ENCODE measurements around the gene ARFGAP1. TPM values are rescaled to one million over a fixed set of nuclear protein-coding genes. Genes with fewer than 3 reads are reported as not detected.
A peak's percentile ranks its signal among the peaks of the same experiment; 100 is the strongest.

The ARFGAP1 gene
- total RNA-seq, 3 donors from 2014 or later (not counting 1 experiment from before 2014, with no cell fraction given): 118 to 138 (median 127) TPM

DNA sequence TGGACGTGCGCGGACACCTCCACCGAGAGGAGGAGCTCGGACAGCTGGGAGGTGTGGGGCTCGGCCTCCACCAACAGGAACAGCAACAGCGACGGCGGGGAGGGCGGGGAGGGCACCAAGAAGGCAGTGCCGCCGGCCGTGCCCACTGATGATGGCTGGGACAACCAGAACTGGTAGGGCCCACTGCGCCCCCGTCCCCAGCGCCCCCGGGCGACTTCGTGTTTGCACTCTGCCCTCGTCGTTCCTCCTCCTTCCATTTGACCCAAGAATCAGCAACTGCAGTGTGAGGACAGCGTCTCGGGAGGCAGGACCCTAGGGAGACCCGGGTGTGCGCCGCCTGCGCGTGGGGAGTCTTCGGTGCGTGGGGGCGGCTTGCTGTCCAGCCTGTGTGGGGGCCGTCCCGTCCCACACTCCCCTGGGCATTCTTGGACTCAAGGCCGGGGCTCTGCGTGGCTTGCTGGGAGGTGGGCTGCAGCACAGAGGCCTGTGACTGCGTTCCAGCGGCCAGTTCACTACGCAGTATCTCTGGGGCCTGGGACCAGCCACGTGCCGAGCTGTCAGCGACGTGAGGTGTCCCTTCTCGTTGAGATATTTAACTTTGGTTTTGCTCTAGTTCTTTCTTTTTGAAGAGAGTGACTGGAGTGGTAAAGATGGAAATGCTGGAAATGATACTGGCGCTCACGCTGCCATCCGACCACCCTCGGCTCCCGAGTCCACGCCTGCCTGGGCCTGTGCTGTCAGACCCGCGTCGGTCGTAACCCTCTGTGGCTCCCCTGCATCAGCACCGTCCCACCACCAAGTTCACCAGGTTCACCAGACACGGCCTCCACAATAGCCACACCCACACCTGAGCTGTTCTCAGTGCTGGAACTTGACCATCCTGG is 15.3 kb downstream of the ARFGAP1 start:
- intact Hi-C loops (cut with micrococcal nuclease): no loop called here
- Histone ChIP-seq H3K4me1 (ENCODE audit: control insufficient read depth, insufficient read depth, low read length) (no peaks in the 10 kb centered on the region), H3K4me3 (ENCODE audit: low read length) (no peak overlapping the region), H3K9me3 (ENCODE audit: control insufficient read depth, insufficient read depth, low read length) (no peaks in the 10 kb centered on the region), H3K27me3 (ENCODE audit: control insufficient read depth, insufficient read depth, low read length) (no peaks in the 10 kb centered on the region), H3K27ac (ENCODE audit: low read length) (no peak overlapping the region), H3K36me3 (ENCODE audit: control insufficient read depth, insufficient read depth, low read length) (peaks cover 11% of the 10 kb centered on the region)
- WGBS (ENCODE audit: insufficient coverage): 96% methylated on average over 55 of the region's 55 CpGs
- Mint-ChIP-seq H3K27ac (no peak overlapping the region), H3K27me3 (ENCODE audit: low read depth in 2 of 2) (no peaks in the 10 kb centered on the region), H3K4me3 (no peak overlapping the region), H3K4me1 (no peaks in the 10 kb centered on the region), H3K36me3 (no peaks in the 10 kb centered on the region), H3K9me3 (no peaks in the 10 kb centered on the region)
- ATAC-seq (no peak), DNase-seq (no peak)
- TF ChIP-seq, protein P1, sequence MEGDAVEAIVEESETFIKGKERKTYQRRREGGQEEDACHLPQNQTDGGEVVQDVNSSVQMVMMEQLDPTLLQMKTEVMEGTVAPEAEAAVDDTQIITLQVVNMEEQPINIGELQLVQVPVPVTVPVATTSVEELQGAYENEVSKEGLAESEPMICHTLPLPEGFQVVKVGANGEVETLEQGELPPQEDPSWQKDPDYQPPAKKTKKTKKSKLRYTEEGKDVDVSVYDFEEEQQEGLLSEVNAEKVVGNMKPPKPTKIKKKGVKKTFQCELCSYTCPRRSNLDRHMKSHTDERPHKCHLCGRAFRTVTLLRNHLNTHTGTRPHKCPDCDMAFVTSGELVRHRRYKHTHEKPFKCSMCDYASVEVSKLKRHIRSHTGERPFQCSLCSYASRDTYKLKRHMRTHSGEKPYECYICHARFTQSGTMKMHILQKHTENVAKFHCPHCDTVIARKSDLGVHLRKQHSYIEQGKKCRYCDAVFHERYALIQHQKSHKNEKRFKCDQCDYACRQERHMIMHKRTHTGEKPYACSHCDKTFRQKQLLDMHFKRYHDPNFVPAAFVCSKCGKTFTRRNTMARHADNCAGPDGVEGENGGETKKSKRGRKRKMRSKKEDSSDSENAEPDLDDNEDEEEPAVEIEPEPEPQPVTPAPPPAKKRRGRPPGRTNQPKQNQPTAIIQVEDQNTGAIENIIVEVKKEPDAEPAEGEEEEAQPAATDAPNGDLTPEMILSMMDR (IDR thresholded peaks at IDR 0.05): no peak

DNA sequence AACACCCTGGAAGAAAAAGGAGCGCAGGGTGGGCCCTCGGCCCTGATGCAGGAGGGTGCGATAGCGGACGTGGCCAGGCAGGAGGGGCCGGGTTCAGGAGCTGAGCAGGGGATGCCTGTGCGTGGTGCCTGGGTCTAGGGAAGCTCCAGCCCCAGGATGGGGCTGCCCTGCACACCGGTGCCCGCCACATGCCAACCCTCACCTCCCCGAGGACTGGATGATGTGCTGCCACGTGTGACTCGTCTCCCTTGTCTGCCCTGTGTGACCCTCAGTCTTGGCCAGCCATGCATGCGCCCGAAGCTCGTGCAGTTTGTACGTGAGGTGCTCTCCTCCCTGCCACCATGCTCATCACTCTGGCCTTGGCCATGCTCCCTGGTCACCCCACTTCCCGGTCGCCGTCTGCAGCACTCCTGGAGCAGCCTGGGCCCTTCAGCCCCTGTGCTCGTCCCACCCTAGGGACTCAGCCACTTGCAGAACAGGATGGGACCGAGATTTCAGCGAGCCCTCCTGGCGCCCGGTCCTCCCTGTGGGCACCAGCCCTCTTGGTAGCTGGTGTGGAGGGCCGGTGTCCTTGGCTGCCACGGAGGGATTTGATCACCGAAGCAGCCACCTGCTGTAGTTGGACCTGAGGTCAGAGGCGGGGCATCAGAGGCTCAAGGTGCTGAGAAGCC is 16.1 kb downstream of the ARFGAP1 start:
- no peaks in the 10 kb centered on the region for H3K9me3 ChIP-seq (ENCODE audit: control insufficient read depth, insufficient read depth, low read length)
- H3K36me3 Mint-ChIP-seq: no peaks in the 10 kb centered on the region
- H3K27me3 Mint-ChIP-seq (ENCODE audit: low read depth in 2 of 2): no peaks in the 10 kb centered on the region
- TF ChIP-seq, protein P1 (IDR thresholded peaks at IDR 0.05): no peak
- H3K4me3 Mint-ChIP-seq: peak overlapping the region; percentile 40
- H3K9me3 Mint-ChIP-seq: no peaks in the 10 kb centered on the region
- intact Hi-C loops (cut with micrococcal nuclease): no loop called here
- no peak overlapping the region for H3K27ac ChIP-seq (ENCODE audit: low read length)
- H3K27ac Mint-ChIP-seq: no peak overlapping the region
- WGBS (ENCODE audit: insufficient coverage): 95% methylated on average over 28 of the region's 28 CpGs
- H3K27me3 ChIP-seq (ENCODE audit: control insufficient read depth, insufficient read depth, low read length): no peaks in the 10 kb centered on the region
- no peak overlapping the region for H3K4me3 ChIP-seq (ENCODE audit: low read length)
- peaks cover 10% of the 10 kb centered on the region for H3K36me3 ChIP-seq (ENCODE audit: control insufficient read depth, insufficient read depth, low read length)
- no peaks in the 10 kb centered on the region for H3K4me1 Mint-ChIP-seq
- no peaks in the 10 kb centered on the region for H3K4me1 ChIP-seq (ENCODE audit: control insufficient read depth, insufficient read depth, low read length)
- DNase-seq: no peak
- no peak for ATAC-seq

DNA sequence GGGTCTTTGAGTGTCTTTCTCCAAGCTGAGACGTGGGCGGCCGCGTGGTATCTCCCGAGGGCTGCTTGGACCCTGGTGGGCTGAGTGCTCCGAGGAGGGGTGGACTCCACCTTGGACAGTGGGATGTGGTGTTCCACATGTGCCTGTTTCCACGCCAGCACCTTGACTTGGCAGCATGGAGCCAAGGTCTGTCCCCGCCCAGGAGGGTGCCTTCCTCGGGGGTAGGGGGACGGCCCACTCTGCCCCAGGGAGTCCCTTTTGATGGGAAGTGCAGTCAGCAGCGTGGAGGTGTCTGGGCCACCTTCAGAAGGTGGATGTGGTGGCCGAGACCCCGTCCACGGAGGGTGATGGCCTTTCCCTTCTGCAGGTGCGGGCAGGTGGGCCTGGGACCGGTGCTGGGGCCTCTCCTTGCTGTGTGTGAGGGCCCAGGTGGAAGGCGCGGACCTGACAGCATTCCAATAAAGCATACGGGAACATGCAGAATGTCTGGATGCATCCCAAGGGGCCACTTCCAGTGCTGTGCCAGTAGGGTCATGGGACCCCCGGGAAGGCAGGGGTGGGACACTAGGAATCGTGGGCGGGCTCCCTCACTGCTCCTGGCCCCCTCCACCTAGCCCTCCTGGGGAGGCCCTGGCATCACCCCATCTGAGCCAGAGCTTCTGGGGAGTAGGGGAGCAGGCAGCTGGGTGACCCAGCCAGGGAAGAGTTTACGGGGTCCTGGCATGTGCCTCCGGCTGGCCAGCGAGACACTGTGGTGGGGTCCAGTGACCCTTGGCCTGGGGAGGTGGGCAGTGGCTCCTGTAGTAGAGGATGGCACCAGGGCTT is 16.9 kb downstream of the ARFGAP1 start:
- no peak overlapping the region for H3K27ac ChIP-seq (ENCODE audit: low read length)
- no peaks in the 10 kb centered on the region for H3K4me1 Mint-ChIP-seq
- no peak overlapping the region for H3K4me3 Mint-ChIP-seq
- no peaks in the 10 kb centered on the region for H3K27me3 ChIP-seq (ENCODE audit: control insufficient read depth, insufficient read depth, low read length)
- peaks cover 10% of the 10 kb centered on the region for H3K36me3 ChIP-seq (ENCODE audit: control insufficient read depth, insufficient read depth, low read length)
- no peaks in the 10 kb centered on the region for H3K9me3 Mint-ChIP-seq
- no peak for ATAC-seq
- no peaks in the 10 kb centered on the region for H3K9me3 ChIP-seq (ENCODE audit: control insufficient read depth, insufficient read depth, low read length)
- no peaks in the 10 kb centered on the region for H3K4me1 ChIP-seq (ENCODE audit: control insufficient read depth, insufficient read depth, low read length)
- no peaks in the 10 kb centered on the region for H3K36me3 Mint-ChIP-seq
- no peak for DNase-seq
- intact Hi-C loops (cut with micrococcal nuclease): no loop called here
- no peak overlapping the region for H3K27ac Mint-ChIP-seq
- WGBS (ENCODE audit: insufficient coverage): 96% methylated on average over 25 of the region's 25 CpGs
- TF ChIP-seq, protein P1 (IDR thresholded peaks at IDR 0.05): no peak
- no peak overlapping the region for H3K4me3 ChIP-seq (ENCODE audit: low read length)
- H3K27me3 Mint-ChIP-seq (ENCODE audit: low read depth in 2 of 2): no peaks in the 10 kb centered on the region
